Stimulated activated memory B cell treated with anti-CD40 and anti-IgM and Interleukin-4, amounts not matched to agents 10 μg/mL and 1 μg/mL and 100 μg/mL, for 72 hours (primary cell): ENCODE measurements around the gene ARID5B.

Experiments
- ATAC-seq: fragments of 150-1000 bp; cut with Tn5 transposase; 2 replicates; pipeline ENCODE4 v1.10.0; 2021
- H3K27ac Mint-ChIP-seq: one replicate; pipeline ENCODE4 v1.8.0; 2022; ENCODE audit warnings: mild to moderate bottlenecking, mixed read lengths
- H3K27me3 Mint-ChIP-seq: one replicate; pipeline ENCODE4 v1.8.0; 2022; ENCODE audit warnings: mixed read lengths
- H3K36me3 Mint-ChIP-seq: one replicate; pipeline ENCODE4 v1.8.0; 2022; ENCODE audit warnings: mixed read lengths
- H3K4me1 Mint-ChIP-seq: one replicate; pipeline ENCODE4 v1.8.0; 2022; ENCODE audit warnings: mixed read lengths
- H3K4me3 Mint-ChIP-seq: one replicate; pipeline ENCODE4 v1.8.0; 2022; ENCODE audit warnings: mild to moderate bottlenecking, moderate library complexity, mixed read lengths
- H3K9me3 Mint-ChIP-seq: one replicate; pipeline ENCODE4 v1.8.0; 2022; ENCODE audit warnings: mixed read lengths

Gene ARID5B

DNA sequence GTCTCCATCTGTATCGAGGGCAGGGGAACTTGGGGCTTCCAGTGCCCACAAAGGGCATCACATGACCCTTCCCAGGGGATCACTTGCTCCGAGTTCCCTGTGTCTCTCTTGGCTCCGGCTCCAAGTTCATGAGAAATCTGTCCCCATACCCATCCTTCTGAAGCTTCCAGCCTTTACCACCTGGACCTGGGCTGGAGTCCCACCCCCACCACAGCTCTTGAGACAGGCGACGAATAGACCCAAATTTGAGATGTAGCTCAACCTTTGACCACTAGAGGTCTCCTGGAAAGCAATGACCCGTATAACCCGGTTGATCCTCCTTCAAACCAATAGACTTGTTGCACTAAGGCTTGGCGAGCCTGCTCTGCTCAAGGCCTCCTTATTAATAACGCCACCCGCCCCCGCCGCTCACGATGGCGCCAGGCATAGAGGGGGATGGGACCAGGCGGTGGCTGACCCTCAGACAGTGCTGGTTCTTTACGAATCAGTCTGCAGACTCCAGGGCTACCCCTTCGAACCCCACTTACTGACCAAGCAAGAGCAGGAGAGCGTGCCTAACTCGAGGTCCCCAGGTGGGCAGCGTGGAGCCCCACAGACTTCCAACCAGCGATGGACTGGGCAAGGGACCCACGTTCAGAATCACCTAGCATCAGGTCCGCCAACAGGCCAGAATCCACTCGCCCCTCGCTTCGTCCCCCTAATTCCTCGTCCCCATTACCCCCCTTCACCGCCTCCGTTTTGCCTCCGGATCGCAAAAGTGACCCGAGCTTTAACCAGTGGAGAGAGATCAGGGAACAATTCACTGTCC, 4.4 kb upstream of the ARID5B start:
- Mint-ChIP-seq H3K27ac (peak overlapping the region; percentile 100), H3K4me1 (peaks cover 36% of the 10 kb centered on the region)

DNA sequence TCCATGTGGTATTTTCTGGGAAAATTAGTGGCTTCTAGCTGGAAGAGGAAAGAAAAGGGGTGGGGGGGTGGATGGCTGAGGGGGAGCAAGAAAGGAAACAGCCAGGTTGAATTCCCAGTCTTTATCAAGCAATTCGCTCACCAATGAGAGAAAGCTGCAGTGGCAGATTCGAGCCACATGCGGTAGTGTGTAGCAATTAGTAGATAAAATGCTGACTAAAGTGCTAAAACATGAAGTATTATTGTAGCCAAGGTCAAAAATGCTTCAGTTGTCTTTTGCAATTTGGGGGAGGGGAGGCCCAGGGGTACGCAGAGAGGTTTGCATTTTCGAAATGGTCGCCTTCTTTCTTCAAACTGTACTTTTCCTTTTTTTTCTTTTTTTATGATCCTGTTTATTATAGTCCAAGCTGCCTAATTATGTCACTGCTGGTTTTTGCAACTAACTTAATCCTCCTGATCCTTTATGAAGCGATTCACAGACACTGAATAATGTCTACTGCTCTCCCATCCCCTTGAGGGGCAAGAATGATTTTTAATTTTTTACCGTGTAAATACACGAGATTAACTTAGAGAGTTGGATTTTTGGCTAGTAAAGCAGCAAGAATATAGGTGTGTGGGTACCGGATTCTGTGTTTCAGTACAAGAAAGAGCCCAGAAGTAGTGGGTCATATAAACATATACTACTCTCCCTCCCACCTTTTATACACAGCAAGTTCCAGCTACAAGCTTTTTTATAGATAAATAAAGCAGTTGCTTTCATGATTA, 3.6 kb upstream of the ARID5B start:
- Mint-ChIP-seq H3K27me3 (no peaks in the 10 kb centered on the region), H3K9me3 (no peaks in the 10 kb centered on the region), H3K4me3 (peak overlapping the region; percentile 93), H3K4me1 (peaks cover 36% of the 10 kb centered on the region), H3K36me3 (peaks cover 7% of the 10 kb centered on the region), H3K27ac (peak overlapping the region; percentile 100)
- no peak for ATAC-seq

More for the DNA sequence above, 4.4 kb upstream of the ARID5B start:
- Mint-ChIP-seq H3K4me3 (peak overlapping the region; percentile 93), H3K36me3 (no peaks in the 10 kb centered on the region), H3K9me3 (no peaks in the 10 kb centered on the region), H3K27me3 (no peaks in the 10 kb centered on the region)
- peak; percentile 84 for ATAC-seq

DNA sequence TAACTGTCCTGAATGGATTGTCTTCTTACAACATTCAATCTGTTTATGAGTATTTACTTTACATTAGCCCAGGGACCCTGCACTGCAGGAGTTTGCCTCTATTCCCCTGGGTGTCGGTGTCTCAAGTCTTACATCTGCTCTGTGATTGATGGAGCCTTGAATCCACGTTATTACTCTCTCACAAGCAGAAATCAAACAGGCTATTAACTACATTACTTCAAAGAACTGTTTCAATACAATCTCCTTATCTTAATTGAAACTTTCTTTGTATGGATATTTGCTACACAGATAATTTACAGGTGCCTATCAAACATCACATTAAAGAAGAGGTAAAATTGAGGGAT, 3.1 kb upstream of the ARID5B start:
- Mint-ChIP-seq H3K4me3 (peak overlapping the region; percentile 93), H3K4me1 (peaks cover 36% of the 10 kb centered on the region), H3K27ac (peak overlapping the region; percentile 100), H3K9me3 (no peaks in the 10 kb centered on the region), H3K27me3 (no peaks in the 10 kb centered on the region), H3K36me3 (peaks cover 8% of the 10 kb centered on the region)
- no peak for ATAC-seq

DNA sequence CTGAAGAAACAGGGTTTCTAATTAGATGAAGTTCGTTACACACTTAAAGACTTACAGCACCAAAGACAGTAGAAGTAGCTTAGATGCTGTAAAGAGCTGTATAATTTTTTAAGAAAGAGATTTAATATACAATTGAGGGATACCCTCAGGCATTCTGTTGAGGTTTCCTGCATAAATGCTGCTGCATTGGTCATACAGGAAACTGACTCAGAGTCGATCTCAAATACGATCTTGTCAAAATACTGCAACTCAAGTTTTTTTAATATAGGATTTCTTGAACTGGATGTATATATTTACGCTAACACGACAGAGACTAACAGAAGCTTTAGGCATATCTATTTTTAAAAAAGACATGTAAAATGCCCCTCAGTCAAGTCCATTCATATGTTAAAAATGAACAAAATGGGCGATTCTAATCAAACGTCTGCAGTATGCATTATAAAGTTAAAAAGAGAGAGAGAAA, 2.4 kb upstream of the ARID5B start:
- Mint-ChIP-seq H3K4me3 (peak overlapping the region; percentile 93), H3K36me3 (peaks cover 8% of the 10 kb centered on the region)

DNA sequence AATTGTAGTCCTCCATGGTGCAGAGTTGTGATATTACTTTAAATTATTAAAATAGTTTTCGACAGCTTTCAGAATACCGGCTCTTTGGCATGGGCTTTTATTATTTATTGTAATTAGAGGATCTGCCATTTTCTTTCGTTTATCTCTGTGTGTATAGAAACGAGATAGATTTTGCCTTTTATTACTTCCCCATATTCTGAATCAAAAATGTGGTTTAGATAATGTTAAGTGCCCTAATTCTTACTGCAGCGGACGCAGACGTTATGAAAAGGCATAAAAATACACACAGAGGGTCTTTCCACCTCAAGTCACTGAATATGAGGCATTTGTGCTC, 1.9 kb upstream of the ARID5B start:
- Mint-ChIP-seq H3K4me3 (peak overlapping the region; percentile 93), H3K36me3 (peaks cover 8% of the 10 kb centered on the region), H3K9me3 (no peaks in the 10 kb centered on the region), H3K27ac (peak overlapping the region; percentile 100), H3K27me3 (no peaks in the 10 kb centered on the region), H3K4me1 (peaks cover 39% of the 10 kb centered on the region)
- ATAC-seq, result no peak

More for the DNA sequence above, 2.4 kb upstream of the ARID5B start:
- H3K27ac Mint-ChIP-seq, result peak overlapping the region; percentile 100
- H3K4me1 Mint-ChIP-seq, result peaks cover 36% of the 10 kb centered on the region
- no peaks in the 10 kb centered on the region for H3K9me3 Mint-ChIP-seq
- H3K27me3 Mint-ChIP-seq, result no peaks in the 10 kb centered on the region
- ATAC-seq, result no peak

DNA sequence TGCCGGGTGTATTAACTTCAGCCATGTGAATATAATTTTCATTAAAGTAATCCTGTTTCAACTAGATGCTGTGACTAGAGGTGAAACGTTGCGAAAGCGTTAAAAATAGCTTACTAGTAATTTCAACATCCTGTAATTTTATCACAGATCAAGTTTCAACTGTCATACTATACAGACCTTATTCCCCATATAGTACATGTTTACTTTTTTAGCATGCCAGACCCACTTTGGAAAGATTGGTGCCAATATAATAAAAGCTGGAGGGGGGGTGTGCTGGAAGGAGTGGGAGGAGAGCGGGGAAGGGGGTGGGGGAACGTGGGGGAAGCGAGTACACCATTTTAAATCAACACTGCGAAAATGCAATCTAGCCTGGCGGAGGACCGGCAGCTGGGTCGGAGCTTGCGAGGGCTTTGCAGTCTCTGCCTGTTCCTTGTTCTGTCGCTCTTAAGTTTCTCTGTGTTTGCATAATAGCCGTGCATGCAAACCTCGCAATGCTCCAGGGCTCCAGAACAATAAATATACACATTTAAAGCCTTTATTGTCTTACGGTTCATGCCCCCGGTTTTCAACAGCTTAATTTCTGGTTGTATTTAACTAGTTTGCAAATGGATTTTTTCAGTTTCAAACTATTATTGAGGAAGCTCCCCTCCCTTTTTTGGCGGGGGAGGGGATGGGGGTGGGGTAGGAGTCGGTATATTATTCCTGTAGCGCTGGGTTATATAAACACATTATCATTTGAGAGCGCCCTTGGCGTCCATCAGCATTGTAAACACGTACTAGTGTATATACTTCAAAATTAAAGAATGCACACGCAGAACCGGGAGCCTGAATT, 1.3 kb upstream of the ARID5B start:
- Mint-ChIP-seq H3K27ac (peak overlapping the region; percentile 100), H3K36me3 (peaks cover 9% of the 10 kb centered on the region), H3K4me1 (peaks cover 41% of the 10 kb centered on the region), H3K4me3 (peak overlapping the region; percentile 93), H3K9me3 (no peaks in the 10 kb centered on the region), H3K27me3 (no peaks in the 10 kb centered on the region)
- ATAC-seq, result peak; percentile 66

DNA sequence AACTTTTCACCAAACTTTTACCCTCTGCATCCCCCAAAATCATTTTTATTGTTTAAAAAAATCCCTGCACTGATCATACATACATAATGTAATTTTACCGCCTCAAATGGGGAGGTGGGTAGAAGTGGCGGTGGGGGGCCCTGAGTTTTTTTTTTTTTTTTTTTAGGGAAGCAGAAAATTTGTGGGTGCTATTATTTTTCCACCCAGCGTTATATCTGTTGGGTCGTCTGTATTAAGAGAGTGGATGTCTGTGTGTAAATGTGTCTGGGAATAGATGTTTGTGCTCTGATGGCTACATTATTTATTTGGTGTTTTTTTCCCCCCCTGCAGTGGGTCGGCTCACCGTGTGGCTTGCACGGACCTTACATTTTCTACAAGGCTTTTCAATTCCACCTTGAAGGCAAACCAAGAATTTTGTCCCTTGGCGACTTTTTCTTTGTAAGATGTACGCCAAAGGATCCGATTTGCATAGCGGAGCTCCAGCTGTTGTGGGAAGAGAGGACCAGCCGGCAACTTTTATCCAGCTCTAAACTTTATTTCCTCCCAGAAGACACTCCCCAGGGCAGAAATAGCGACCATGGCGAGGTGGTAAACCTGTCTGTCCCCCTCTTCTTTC, 438 bp downstream of the ARID5B start:
- no peaks in the 10 kb centered on the region for H3K9me3 Mint-ChIP-seq
- peak overlapping the region; percentile 93 for H3K4me3 Mint-ChIP-seq
- no peaks in the 10 kb centered on the region for H3K27me3 Mint-ChIP-seq
- peak overlapping the region; percentile 100 for H3K27ac Mint-ChIP-seq
- H3K4me1 Mint-ChIP-seq, result peaks cover 46% of the 10 kb centered on the region
- ATAC-seq, result no peak
- peaks cover 17% of the 10 kb centered on the region for H3K36me3 Mint-ChIP-seq

DNA sequence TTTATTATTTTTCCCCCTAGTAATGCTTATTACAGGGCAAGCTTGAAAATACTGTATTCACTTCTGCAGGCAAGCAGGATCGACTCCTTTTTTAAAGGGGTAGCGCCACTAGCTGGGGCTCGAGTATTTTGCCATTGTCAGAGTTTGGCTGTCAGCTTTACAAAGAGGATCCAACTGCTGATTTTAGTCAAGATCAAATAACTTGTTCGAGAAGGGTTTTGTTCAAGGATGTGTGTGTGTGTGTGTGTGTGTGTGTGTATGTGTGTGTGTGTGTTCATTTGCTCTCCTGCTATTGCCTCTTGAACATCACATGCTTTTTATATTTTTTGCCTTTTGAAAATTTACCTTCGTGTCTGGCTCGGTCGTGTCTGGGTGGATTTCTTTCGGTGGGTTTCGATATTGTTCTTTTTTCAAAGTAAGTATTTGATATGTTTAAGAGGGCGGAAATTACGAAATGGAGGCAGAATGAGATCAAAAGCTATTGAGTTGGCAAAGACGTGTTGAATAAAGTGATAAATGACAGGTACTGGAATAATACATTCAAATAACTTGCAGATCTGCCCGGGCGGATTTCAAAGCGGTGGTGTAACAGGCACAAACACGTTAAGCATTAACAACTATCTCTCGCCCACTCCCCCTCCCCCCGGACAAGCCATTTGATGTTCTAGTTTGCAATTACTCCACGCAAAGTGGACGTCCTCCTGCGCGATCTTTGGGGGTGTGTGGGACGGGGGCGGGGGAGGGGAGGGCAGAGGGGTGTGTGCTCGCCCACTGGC, 1.1 kb downstream of the ARID5B start:
- H3K36me3 Mint-ChIP-seq, result peaks cover 17% of the 10 kb centered on the region
- peak overlapping the region; percentile 100 for H3K27ac Mint-ChIP-seq
- ATAC-seq, result no peak
- no peaks in the 10 kb centered on the region for H3K27me3 Mint-ChIP-seq
- H3K9me3 Mint-ChIP-seq, result no peaks in the 10 kb centered on the region
- peaks cover 39% of the 10 kb centered on the region for H3K4me1 Mint-ChIP-seq
- peak overlapping the region; percentile 93 for H3K4me3 Mint-ChIP-seq

DNA sequence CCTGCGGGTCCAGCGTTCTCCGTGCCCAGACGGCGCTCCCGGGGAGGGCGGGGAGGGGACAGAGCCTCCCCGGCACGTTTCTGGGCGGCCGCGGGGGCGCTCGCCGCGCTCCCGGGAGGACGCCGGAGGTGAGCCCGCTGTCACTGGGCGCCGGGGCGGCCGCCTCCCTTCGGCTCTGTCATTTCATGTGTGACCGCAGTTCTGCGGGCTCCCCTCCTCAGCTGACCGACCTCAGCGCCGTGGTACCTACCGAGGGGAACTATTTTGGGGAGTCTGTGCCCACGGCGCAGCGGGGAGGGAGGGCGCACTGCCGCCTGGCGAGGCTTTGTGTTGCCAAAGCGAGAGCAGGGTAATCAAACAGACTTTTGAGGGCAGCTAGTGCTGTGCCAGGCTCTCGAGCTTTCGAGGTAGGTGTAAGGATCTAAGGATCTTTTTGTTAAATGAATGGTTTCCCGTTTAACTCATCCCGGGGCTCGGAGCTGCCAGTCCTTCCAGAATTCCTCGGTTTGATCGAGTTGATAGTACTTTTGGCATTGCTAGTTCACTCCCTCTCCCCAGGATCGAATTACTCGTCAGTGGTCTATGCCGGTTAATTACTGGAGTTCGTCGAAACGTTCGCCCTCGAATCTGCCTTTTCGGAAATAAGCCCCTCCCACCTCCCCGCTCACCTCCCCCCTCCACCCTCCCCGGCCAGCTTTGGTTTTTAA, 1.9 kb downstream of the ARID5B start:
- peaks cover 21% of the 10 kb centered on the region for H3K36me3 Mint-ChIP-seq
- peak; percentile 87 for ATAC-seq

DNA sequence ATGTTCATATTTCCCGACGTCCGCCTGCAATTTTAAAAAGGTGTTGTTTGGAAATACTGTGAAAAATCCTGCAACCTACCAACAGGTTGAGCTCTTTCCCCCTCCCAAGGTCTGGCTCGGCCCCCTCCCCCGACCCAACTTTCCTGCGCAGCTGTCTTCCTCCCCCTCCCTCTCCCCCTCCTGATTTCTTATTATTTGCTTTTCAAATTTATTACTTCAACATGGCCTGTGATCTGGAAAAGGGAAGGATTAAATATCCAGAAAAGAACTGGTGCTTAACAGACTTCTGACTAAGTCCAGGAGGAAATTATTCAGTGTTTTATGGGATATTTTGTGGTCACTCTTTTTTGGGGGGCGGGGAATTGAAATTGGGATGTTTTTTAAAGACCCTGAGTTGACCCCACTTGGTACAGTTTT, 2.4 kb downstream of the ARID5B start:
- Mint-ChIP-seq H3K36me3 (peaks cover 27% of the 10 kb centered on the region), H3K27me3 (no peaks in the 10 kb centered on the region), H3K4me3 (peak overlapping the region; percentile 93), H3K9me3 (no peaks in the 10 kb centered on the region), H3K4me1 (peaks cover 26% of the 10 kb centered on the region), H3K27ac (peak overlapping the region; percentile 100)
- no peak for ATAC-seq

More for the DNA sequence above, 1.9 kb downstream of the ARID5B start:
- Mint-ChIP-seq H3K27ac (peak overlapping the region; percentile 100), H3K9me3 (no peaks in the 10 kb centered on the region), H3K4me1 (peaks cover 32% of the 10 kb centered on the region), H3K4me3 (peak overlapping the region; percentile 93), H3K27me3 (no peaks in the 10 kb centered on the region)

DNA sequence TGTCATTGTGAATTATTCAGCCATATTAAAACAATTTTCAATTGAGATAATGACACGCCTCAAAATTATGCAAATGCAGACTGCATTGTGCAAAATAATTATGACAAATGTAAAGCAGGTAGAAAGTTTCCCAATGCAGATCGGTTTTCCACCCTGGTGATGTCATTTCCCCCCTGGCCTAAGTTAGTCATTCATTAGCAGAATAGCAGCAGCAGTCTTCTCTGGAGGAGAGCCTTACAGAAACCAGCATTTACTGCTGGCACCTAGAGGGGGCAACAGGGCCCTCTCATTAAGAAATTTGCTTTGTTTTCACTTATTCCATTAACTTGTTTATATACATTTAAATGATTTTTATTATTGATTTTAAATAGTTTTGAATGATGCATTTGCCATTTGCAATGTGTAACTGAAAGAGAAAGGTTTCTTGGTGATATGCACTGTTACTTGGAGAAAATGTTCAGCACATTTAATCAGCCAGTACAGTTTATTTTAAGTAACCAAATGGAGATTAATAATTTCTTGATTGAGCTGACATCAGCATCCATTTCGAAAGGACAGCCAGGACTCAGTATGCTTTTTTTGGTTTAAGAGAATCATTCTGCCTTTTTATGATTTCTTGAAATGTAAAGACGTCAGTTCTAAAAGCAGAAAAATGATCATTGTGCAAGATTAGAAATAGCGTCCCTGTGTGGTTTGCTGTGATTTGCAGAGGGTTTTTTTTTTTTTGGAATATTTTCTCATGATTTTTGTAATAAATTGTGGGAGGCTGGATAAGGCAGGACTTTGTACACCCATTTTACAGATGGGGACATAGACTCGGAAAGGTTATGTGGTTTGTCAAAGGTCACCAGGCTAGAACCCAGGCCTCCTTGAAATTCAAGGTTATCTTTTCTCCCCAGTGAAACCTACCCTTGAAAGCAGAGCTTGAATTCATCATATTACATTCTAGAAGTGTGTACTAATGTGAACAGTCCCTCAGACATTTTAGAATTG, 3.5 kb downstream of the ARID5B start:
- Mint-ChIP-seq H3K4me3 (peak overlapping the region; percentile 93), H3K36me3 (peaks cover 36% of the 10 kb centered on the region), H3K4me1 (peaks cover 23% of the 10 kb centered on the region), H3K27me3 (no peaks in the 10 kb centered on the region), H3K9me3 (no peaks in the 10 kb centered on the region), H3K27ac (peak overlapping the region; percentile 100)
- ATAC-seq, result peak; percentile 37

DNA sequence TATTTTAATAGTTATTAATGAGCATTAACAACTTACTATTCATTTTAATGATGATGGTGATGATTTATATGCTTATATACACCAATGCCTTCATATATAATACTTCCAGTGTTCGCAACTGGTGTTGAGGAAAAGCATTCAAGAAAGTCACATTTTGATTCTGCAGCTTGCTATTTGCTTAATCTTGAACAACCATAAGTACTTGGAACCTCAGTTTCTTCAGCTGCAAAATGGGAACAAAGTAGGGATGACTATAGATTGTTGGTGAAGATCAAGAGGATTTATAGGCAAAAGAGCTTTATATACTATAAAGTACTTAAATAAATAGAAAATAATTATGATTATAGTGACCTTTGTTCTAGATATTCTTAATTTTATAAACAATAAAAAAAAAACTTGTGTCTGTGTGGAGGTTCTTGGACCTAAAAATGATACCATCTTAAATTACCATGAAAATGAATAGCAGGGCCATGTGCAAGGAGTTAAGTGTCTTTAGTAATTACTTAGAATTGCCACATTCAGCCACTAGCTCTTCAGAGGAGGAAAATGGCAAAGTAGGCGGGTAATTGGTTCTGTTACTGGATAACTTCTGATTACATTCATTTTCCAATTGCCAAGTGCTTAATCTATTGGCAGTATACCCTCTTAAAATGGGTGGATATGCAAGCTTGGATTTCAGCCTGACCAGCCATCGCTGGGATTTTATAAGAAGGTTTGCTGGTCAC, 4.5 kb downstream of the ARID5B start:
- no peak for ATAC-seq
- Mint-ChIP-seq H3K9me3 (no peaks in the 10 kb centered on the region), H3K4me3 (peak overlapping the region; percentile 63), H3K27ac (peak overlapping the region; percentile 100), H3K4me1 (peaks cover 29% of the 10 kb centered on the region), H3K27me3 (no peaks in the 10 kb centered on the region), H3K36me3 (peaks cover 36% of the 10 kb centered on the region)
